Right lobe of liver (tissue), 4 donors: Measurements from ENCODE around the gene GABRG3.

Source experiments
- CTCF ChIP-seq, 4 donors: fragments of 200-600 bp in 3 of 4; fragments of 450-650 bp in 1 of 4; IDR thresholded peaks; one replicate each; pipeline versions ENCODE4 v1.5.1 to v1.8.0; 2016 to 2022; ENCODE audit warnings: antibody characterized with exemption in 4 of 4, mild to moderate bottlenecking in 2 of 4
- POLR2A ChIP-seq: fragments of 450-650 bp; IDR thresholded peaks from one replicate; pipeline ENCODE4 v1.6.1; 2017; ENCODE audit warnings: antibody characterized with exemption, mild to moderate bottlenecking
- donor health status: DM: no; HTN: no; CAD: no.
- donor health status: DM: no; HTN: no; CAD: no.
- donor health status: DM: no; HTN: yes; CAD: no.

- TF ChIP-seq CTCF (IDR thresholded peaks at IDR 0.05) (no peak), POLR2A (no peak)
Measured at GRCh38 chr15:27223179-27223578, 252.2 kb downstream of the GABRG3 start.
